Brain microvascular endothelial cell (primary cell): Measurements from ENCODE around the gene GATA3.

Experiments
- DNase-seq: peaks from one replicate; pipeline ENCODE4 v3.0.0-alpha.2; 2020
- H3K27ac ChIP-seq: fragments of 250-450 bp; sonication (Bioruptor Pico); 2 replicates; pipeline ENCODE4 v1.5.1; 2020; ENCODE audit warnings: mild to moderate bottlenecking, moderate library complexity
- H3K27me3 ChIP-seq: fragments of 250-450 bp; sonication (Bioruptor Pico); replicated peaks from 2 replicates; pipeline ENCODE4 v1.5.1; 2020; ENCODE audit warnings: mild to moderate bottlenecking
- H3K36me3 ChIP-seq: fragments of 250-450 bp; sonication (Bioruptor Pico); replicated peaks from 2 replicates; pipeline ENCODE4 v1.5.1; 2020; ENCODE audit warnings: mild to moderate bottlenecking
- H3K4me3 ChIP-seq: 2 replicates; pipeline ENCODE4 v1.5.1; 2011; ENCODE audit warnings: low read depth, mild to moderate bottlenecking, control low read depth, low read length, moderate library complexity
- CTCF ChIP-seq: IDR thresholded peaks from 2 replicates; pipeline ENCODE4 v1.5.1; 2011; ENCODE audit warnings: low read depth, mild to moderate bottlenecking, moderate library complexity, low read length, control low read depth, inconsistent platforms; ENCODE audit errors: missing control alignments
- in situ Hi-C: cut with HindIII; loops from 2 replicates; pipeline ENCODE4 v1.10.0; 2017; ENCODE audit warnings: low sequenced_read_pairs, low pct_ligation_motif_present

The GATA3 gene

GRCh38 chr10:8032558-8032957 is 21.9 kb upstream of the GATA3 start:
- no peaks in the 10 kb centered on the region for H3K36me3 ChIP-seq
- DNase-seq, result no peak
- no peak for TF ChIP-seq CTCF
- no peak overlapping the region for H3K4me3 ChIP-seq
- in situ Hi-C loops, result no loop called here
- H3K27ac ChIP-seq, result no peak overlapping the region
- peaks cover 38% of the 10 kb centered on the region for H3K27me3 ChIP-seq

- Histone ChIP-seq H3K36me3 (no peaks in the 10 kb centered on the region), H3K27me3 (peaks cover 50% of the 10 kb centered on the region), H3K27ac (no peak overlapping the region), H3K4me3 (no peak overlapping the region)
- no peak for DNase-seq
- in situ Hi-C loops, result no loop called here
- TF ChIP-seq CTCF, result no peak
These were observed 20.5 kb upstream of the GATA3 start for GRCh38 chr10:8033812-8034465.

GRCh38 chr10:8034466-8035005 is 20.0 kb upstream of the GATA3 start:
- no peak overlapping the region for H3K4me3 ChIP-seq
- peaks cover 56% of the 10 kb centered on the region for H3K27me3 ChIP-seq
- no peaks in the 10 kb centered on the region for H3K36me3 ChIP-seq
- H3K27ac ChIP-seq, result no peak overlapping the region
- no peak for TF ChIP-seq CTCF
- DNase-seq, result no peak
- in situ Hi-C loops, result no loop called here

DNA sequence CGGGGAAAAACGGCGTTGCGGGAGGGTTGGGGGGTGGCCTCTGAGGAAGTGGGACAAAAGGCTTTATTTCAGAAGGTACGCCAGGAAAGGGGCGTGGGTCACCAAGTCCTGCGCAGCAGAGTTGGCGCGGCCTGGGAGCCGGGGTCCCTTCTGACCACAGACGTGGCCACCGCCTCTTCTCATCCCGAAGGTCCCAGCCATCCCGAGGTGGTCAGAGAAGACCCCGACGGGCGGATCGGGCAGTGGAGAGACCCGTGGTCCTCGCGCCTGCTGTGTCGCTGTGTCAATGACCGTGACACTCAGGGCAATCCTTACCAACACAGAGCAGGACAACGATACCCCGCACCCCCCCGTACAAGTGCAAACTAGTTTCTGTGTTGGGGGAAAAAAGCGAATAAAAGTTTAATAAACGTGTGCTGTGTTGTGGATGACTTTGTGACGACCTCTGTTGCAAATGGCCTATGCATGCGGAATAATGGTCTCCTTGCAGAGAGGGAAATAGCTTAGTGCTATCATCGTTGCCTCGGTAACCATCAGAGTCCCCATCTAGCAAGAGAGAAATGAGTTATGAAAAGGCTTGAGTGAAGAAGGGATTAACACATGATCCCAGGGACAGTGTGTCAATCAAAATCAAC is 19.4 kb upstream of the GATA3 start:
- Histone ChIP-seq H3K4me3 (no peak overlapping the region), H3K27me3 (peaks cover 62% of the 10 kb centered on the region)
- in situ Hi-C loops, result no loop called here

DNA sequence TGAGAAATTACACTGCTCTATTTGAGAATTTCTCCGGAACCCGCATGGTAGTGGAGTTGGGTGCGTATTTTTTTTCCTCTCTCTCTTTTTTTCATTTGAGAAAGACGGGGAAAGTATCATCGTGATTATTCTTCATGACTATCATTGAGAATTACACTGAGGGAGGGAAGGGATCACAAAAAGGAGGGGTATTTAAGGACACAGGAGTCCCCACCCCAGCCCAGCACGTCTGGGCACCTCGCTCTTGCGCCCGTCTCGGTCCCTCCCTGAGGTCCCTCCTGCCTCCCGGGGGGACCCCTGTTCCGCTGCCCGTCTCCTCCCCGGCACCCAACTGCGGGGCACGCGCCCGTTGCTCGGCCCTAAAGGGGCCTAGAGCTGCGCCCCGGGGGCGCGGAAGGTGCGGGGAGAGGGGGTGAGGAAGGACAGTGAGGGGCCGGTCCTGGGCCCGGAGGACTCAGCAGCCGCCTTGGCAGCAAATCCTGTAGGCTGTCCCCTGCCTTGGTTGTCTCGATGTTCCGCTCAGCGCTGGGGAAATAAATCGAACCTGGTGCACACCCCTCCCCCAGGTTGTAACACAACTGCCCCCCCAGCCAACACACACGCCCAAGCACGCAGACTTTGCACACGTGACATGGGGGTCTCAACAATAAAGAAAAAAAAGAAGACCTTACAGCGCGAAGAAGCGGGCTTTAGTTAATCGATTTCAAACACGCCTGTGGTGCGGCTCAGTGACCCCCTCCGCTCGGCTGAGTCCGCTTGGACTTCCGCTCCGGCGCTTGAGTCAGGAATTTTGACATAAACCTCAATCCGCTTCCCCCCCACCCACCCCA is 18.6 kb upstream of the GATA3 start:
- Histone ChIP-seq H3K36me3 (no peaks in the 10 kb centered on the region), H3K27me3 (peaks cover 69% of the 10 kb centered on the region), H3K4me3 (no peak overlapping the region), H3K27ac (no peak overlapping the region)
- no peak for DNase-seq
- TF ChIP-seq CTCF, result no peak
- in situ Hi-C loops, result no loop called here

More for the DNA sequence above, 19.4 kb upstream of the GATA3 start:
- Histone ChIP-seq H3K36me3 (no peaks in the 10 kb centered on the region), H3K27ac (no peak overlapping the region)
- TF ChIP-seq CTCF, result no peak
- DNase-seq, result no peak
